Lung (tissue), 12 donors: ENCODE results near the gene TNFSF13. TPM values are rescaled to one million over a fixed set of nuclear protein-coding genes. Genes with fewer than 3 reads are reported as not detected.
"Not testable (repeated sequence)": the region's sequence is repeated elsewhere in the genome, so short reads cannot be mapped to it uniquely, and the experiment has no call there.

Experiments used
- ATAC-seq: fragments of 200-7000 bp; cut with Tn5 transposase; one replicate; pipeline ENCODE4 v1.9.1; 2020; ENCODE audit warnings: moderate number of reproducible peaks; ENCODE audit not compliant: insufficient read depth, low FRiP score
- DNase-seq, 3 donors: peaks; one replicate each; pipeline ENCODE4 v3.0.0-alpha.2; 2013 to 2017
- H3K27ac ChIP-seq, 2 donors: one replicate each; pipeline ENCODE4 v1.5.1; 2013; ENCODE audit warnings: mild to moderate bottlenecking in 2 of 2, moderate library complexity in 2 of 2, control low read depth in 1 of 2, inconsistent platforms in 1 of 2, low read depth in 1 of 2, low read length in 1 of 2
- H3K27me3 ChIP-seq, 3 donors: one replicate each; pipeline ENCODE4 v1.5.1; 2013; ENCODE audit warnings: low read length in 2 of 3; ENCODE audit not compliant: control insufficient read depth in 3 of 3, insufficient read depth in 3 of 3
- H3K36me3 ChIP-seq, 4 donors: one replicate each; pipeline ENCODE4 v1.5.1; 2013; ENCODE audit warnings: low read length in 4 of 4, mild to moderate bottlenecking in 1 of 4, moderate library complexity in 1 of 4; ENCODE audit not compliant: control insufficient read depth in 4 of 4, insufficient read depth in 4 of 4
- H3K4me1 ChIP-seq, 5 donors: one replicate each; pipeline ENCODE4 v1.5.1; 2013; ENCODE audit warnings: low read length in 5 of 5, mild to moderate bottlenecking in 2 of 5, moderate library complexity in 1 of 5; ENCODE audit not compliant: control insufficient read depth in 5 of 5, insufficient read depth in 5 of 5
- H3K4me3 ChIP-seq: one replicate; pipeline ENCODE4 v1.5.1; 2013; ENCODE audit warnings: mild to moderate bottlenecking, control low read depth, moderate library complexity
- H3K9ac ChIP-seq, 2 donors: one replicate each; pipeline ENCODE4 v1.5.1; 2013; ENCODE audit warnings: low read length in 2 of 2, control low read depth in 1 of 2; ENCODE audit not compliant: insufficient read depth in 1 of 2
- H3K9me3 ChIP-seq, 4 donors: one replicate each; pipeline ENCODE4 v1.5.1; 2013; ENCODE audit warnings: low read length in 3 of 4, mild to moderate bottlenecking in 1 of 4, moderate library complexity in 1 of 4; ENCODE audit not compliant: control insufficient read depth in 4 of 4, insufficient read depth in 3 of 4
- WGBS, 2 donors: extraction: QIAGEN DNeasy Blood & Tissue Kit; methylation state at CpG; one replicate each; pipeline ENCODE4 v1.1.7; 2013; 5-methylcytosine and 5-hydroxymethylcytosine counted together
- polyA plus RNA-seq, 2 donors: library from polyadenylated mRNA; stranded (reverse); fragments of 200-250 nt; gene quantifications; one replicate each; pipeline ENCODE4 v1.2.1, GENCODE V29; 2013
- total RNA-seq, 2 donors: library from RNA; depleted of rRNA in 1 of 2; stranded (reverse); fragments of >200 nt in 1 of 2; gene quantifications; one replicate each; pipeline ENCODE4 v1.2.1, GENCODE V29; 2014 to 2021
- TF ChIP-seq, protein P1 (sequence below): IDR thresholded peaks from 2 replicates; pipeline ENCODE4 v1.5.1; 2012; ENCODE audit warnings: mild to moderate bottlenecking; ENCODE audit errors: control extremely low read depth, extremely low read depth
- donor health status: control.
- donor health status: control.
- donor health status: Bipolar disorder and iron deficiency.
- donor health status: healthy.
- donor health status: DM: yes; HTN: yes; CAD: no.

Gene TNFSF13
- total and polyA plus RNA-seq, 4 donors = 48.7 to 140 (median 93.7) TPM

DNA sequence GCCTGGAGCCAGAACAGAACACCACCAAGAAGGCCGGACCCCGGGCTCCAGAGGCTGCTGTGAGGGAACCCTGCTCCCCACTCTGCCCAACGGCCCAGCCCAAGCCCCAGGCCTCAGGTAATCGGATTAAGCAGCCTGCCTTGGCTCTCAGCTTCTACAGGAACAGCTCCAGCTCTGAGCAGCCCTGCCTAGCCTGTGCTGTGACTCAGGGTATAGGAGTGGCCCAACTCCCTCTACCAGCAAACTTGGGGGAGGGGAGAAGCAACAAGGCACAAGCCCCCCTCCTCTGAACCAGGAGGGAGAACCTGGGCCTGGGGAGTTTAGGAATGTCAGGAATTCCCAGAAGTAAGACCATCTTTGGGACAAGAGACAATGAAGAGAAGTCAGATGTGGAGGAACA, 32.2 kb downstream of the TNFSF13 start:
- ATAC-seq = no peak
- 78 to 82% methylated on average over 4 of the region's 4 CpGs for WGBS, 2 donors
- H3K4me1 ChIP-seq = peaks cover 0 to 7% (median 6%) of the 10 kb centered on the region in 5 donors
- TF ChIP-seq, protein P1, sequence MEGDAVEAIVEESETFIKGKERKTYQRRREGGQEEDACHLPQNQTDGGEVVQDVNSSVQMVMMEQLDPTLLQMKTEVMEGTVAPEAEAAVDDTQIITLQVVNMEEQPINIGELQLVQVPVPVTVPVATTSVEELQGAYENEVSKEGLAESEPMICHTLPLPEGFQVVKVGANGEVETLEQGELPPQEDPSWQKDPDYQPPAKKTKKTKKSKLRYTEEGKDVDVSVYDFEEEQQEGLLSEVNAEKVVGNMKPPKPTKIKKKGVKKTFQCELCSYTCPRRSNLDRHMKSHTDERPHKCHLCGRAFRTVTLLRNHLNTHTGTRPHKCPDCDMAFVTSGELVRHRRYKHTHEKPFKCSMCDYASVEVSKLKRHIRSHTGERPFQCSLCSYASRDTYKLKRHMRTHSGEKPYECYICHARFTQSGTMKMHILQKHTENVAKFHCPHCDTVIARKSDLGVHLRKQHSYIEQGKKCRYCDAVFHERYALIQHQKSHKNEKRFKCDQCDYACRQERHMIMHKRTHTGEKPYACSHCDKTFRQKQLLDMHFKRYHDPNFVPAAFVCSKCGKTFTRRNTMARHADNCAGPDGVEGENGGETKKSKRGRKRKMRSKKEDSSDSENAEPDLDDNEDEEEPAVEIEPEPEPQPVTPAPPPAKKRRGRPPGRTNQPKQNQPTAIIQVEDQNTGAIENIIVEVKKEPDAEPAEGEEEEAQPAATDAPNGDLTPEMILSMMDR = no peak
- no peaks in the 10 kb centered on the region for H3K9me3 ChIP-seq
- peaks cover 37 to 53% (median 46%) of the 10 kb centered on the region in 4 donors for H3K36me3 ChIP-seq
- no peak overlapping the region for H3K27ac ChIP-seq
- no peak for DNase-seq
- H3K9ac ChIP-seq = no peak overlapping the region
- H3K4me3 ChIP-seq = no peak overlapping the region
- H3K27me3 ChIP-seq = no peaks in the 10 kb centered on the region

DNA sequence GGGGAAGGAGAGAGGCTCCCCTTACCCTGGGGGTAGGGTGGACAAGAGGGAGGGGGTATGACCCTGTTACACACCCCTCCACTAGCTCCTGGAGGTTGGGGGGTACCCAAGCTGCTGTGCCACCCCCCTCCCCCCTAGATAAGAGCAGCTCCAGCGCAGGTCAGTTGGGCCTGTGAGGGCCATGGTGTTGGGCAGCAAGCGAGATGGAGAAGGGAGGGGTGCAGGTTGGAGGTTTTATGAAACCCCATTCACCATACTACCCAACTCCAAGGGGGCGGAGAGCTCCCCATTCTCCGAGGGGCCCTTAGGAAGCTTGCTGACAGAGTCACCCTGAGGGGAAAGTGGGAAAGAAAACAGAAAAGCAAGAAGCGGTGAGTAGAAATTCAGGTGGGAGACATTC, 33.0 kb downstream of the TNFSF13 start:
- Histone ChIP-seq H3K27ac (no peak overlapping the region), H3K27me3 (no peaks in the 10 kb centered on the region), H3K9ac (no peak overlapping the region), H3K4me3 (no peak overlapping the region), H3K9me3 (no peaks in the 10 kb centered on the region), H3K36me3 (peaks cover 37 to 55% (median 50%) of the 10 kb centered on the region in 4 donors), H3K4me1 (peaks cover 0 to 7% (median 6%) of the 10 kb centered on the region in 5 donors)
- WGBS, 2 donors = 95% methylated on average over 5 of the region's 5 CpGs
- DNase-seq = no peak
- TF ChIP-seq, protein P1 = no peak
- ATAC-seq = no peak

DNA sequence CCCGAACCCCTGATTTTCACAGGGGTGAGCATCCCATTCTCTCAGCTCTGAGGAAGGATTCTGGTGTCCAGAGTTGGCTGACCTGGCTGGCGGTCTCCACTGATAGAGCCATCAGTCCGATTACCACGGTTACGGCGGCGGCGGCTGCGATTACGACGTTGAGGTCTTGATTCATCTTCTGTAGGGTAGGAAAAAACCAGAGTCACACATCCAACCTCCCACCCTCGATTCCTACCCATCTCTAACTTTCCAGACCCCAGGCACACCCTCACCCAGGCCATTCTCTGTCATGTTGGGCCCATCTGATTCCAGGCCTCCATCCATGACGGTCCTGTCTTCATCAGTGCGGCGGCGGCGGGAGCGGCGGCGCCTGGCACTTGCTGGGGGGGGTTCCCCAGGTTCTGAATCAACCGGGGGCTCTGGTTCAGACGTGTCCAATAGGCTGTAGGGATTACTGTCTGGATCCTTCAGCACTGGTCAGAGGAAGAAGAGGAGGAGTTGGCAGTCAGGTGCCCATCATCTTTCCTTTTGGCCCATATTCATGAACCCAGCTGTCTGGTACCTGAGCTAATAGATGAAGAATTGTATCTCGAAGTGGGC, 34.0 kb downstream of the TNFSF13 start:
- no peak overlapping the region for H3K9ac ChIP-seq
- H3K9me3 ChIP-seq = no peaks in the 10 kb centered on the region
- 93 to 94% methylated on average over 23 of the region's 23 CpGs for WGBS, 2 donors
- no peaks in the 10 kb centered on the region for H3K27me3 ChIP-seq
- no peak overlapping the region for H3K4me3 ChIP-seq
- TF ChIP-seq, protein P1 = no peak
- ATAC-seq (no peak), DNase-seq (no peak)
- H3K36me3 ChIP-seq = peaks cover 37 to 55% (median 48%) of the 10 kb centered on the region in 4 donors
- peaks cover 0 to 7% (median 6%) of the 10 kb centered on the region in 5 donors for H3K4me1 ChIP-seq
- no peak overlapping the region for H3K27ac ChIP-seq

DNA sequence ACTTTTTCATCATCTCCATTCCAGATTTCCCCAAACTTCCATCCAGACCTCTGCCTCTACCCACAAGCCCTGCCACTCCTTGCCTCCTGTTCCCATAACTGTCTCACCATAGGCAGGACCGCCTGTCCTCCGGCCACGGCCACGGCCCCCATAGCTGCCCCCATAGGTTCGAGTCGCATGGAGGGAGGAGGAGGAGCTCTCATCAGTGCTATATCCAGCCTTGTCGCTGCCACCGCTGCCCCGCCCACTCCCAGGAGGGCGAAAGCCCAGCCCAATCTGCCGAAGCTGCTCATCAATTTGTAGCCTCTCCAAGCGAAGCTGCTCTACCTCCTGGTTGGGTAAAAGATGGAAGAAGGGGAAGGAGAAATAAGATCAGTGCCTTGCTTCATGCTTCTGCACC, 34.7 kb downstream of the TNFSF13 start:
- no peaks in the 10 kb centered on the region for H3K9me3 ChIP-seq
- H3K4me1 ChIP-seq = peaks cover 0 to 7% (median 6%) of the 10 kb centered on the region in 5 donors
- TF ChIP-seq, protein P1 = no peak
- no peak for DNase-seq
- no peak overlapping the region for H3K27ac ChIP-seq
- H3K9ac ChIP-seq = no peak overlapping the region
- no peak overlapping the region for H3K4me3 ChIP-seq
- no peaks in the 10 kb centered on the region for H3K27me3 ChIP-seq
- no peak for ATAC-seq
- peaks cover 37 to 52% (median 46%) of the 10 kb centered on the region in 4 donors for H3K36me3 ChIP-seq
- WGBS, 2 donors = 92% methylated on average over 12 of the region's 12 CpGs

DNA sequence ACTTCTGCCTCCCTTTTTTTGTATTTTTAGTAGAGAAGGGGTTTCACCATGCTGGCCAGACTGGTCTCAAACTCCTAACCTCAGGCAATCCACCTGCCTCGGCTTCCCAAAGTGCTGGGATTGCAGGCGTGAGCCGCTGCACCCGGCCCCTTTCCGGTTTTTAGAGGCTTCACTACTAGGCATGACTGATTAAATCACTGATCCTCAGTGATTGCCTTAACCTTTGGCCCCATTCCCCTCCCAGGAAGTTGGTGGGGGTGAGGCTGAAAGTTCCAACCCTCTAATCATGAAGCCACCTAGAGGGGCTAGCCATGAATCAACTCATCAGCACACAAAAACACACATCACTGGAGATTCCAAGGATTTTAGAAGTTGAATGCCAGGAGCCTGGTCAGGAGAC, 39.0 kb downstream of the TNFSF13 start:
- H3K4me1 ChIP-seq, H3K27me3 ChIP-seq, H3K9ac ChIP-seq, H3K4me3 ChIP-seq, DNase-seq, H3K27ac ChIP-seq, ATAC-seq, H3K9me3 ChIP-seq: not testable (repeated sequence)
- 87 to 98% methylated on average over 5 of the region's 5 CpGs for WGBS, 2 donors
- peaks cover 46 to 54% (median 49%) of the 10 kb centered on the region in 4 donors for H3K36me3 ChIP-seq
